Nephron progenitor cell (in vitro differentiated cells): Measurements from ENCODE around the gene TRMU.

ENCODE experiments used
- DNase-seq: peaks from one replicate; pipeline ENCODE4 v3.0.0; 2021
- H3K27ac Mint-ChIP-seq: 2 replicates; pipeline ENCODE4 v1.8.0; 2021; ENCODE audit warnings: mild to moderate bottlenecking, moderate library complexity, mixed read lengths
- H3K27me3 Mint-ChIP-seq: 2 replicates; pipeline ENCODE4 v1.8.0; 2021; ENCODE audit warnings: mild to moderate bottlenecking, low read depth, mixed read lengths; ENCODE audit not compliant: poor library complexity
- H3K36me3 Mint-ChIP-seq: 2 replicates; pipeline ENCODE4 v1.8.0; 2021; ENCODE audit warnings: low read depth, mixed read lengths
- H3K4me1 Mint-ChIP-seq: 2 replicates; pipeline ENCODE4 v1.8.0; 2021; ENCODE audit warnings: mixed read lengths
- H3K4me3 Mint-ChIP-seq: 2 replicates; pipeline ENCODE4 v1.8.0; 2021; ENCODE audit warnings: mild to moderate bottlenecking, moderate library complexity, mixed read lengths
- H3K9me3 Mint-ChIP-seq: 2 replicates; pipeline ENCODE4 v1.8.0; 2021; ENCODE audit warnings: mild to moderate bottlenecking, moderate library complexity, mixed read lengths
- CTCF ChIP-seq: fragments of 200-600 bp; sonication (generic); IDR thresholded peaks from 2 replicates; pipeline ENCODE4 v1.5.0; 2021; ENCODE audit warnings: antibody characterized with exemption

The TRMU gene

GRCh38 chr22:46293577-46294260, 41.8 kb upstream of the TRMU start:
- peaks cover 42% of the 10 kb centered on the region for H3K4me1 Mint-ChIP-seq
- H3K4me3 Mint-ChIP-seq, result no peak overlapping the region
- no peaks in the 10 kb centered on the region for H3K9me3 Mint-ChIP-seq
- H3K36me3 Mint-ChIP-seq, result peaks cover 19% of the 10 kb centered on the region
- no peak for TF ChIP-seq CTCF
- DNase-seq, result no peak
- no peaks in the 10 kb centered on the region for H3K27me3 Mint-ChIP-seq
- H3K27ac Mint-ChIP-seq, result no peak overlapping the region

- TF ChIP-seq CTCF, result no peak
- Mint-ChIP-seq H3K27me3 (no peaks in the 10 kb centered on the region), H3K4me3 (peak overlapping the region; percentile 87), H3K27ac (no peak overlapping the region), H3K4me1 (peaks cover 52% of the 10 kb centered on the region), H3K36me3 (peaks cover 29% of the 10 kb centered on the region), H3K9me3 (no peaks in the 10 kb centered on the region)
- DNase-seq, result no peak
These were observed 40.7 kb upstream of the TRMU start for GRCh38 chr22:46294784-46295183.

- no peak for DNase-seq
These were observed 40.1 kb upstream of the TRMU start for GRCh38 chr22:46295277-46295971.

GRCh38 chr22:46296257-46297150, 39.0 kb upstream of the TRMU start, which contains the start of gene GTSE1:
GTSE1 (plus strand) TSS chr22:46296870; CDS start chr22:46297401, 531 bp downstream.
- peaks cover 41% of the 10 kb centered on the region for H3K36me3 Mint-ChIP-seq
- peak; percentile 96 for DNase-seq
- H3K4me1 Mint-ChIP-seq, result peaks cover 62% of the 10 kb centered on the region
- peak within 1 kb of the TSS; percentile 93 for H3K27ac Mint-ChIP-seq
- H3K9me3 Mint-ChIP-seq, result no peaks in the 10 kb centered on the region
- TF ChIP-seq CTCF, result no peak
- H3K27me3 Mint-ChIP-seq, result no peaks in the 10 kb centered on the region
- H3K4me3 Mint-ChIP-seq, result peak within 1 kb of the TSS; percentile 94

More at GRCh38 chr22:46295277-46295971, 40.1 kb upstream of the TRMU start:
- H3K27me3 Mint-ChIP-seq, result no peaks in the 10 kb centered on the region
- no peak for TF ChIP-seq CTCF
- H3K4me1 Mint-ChIP-seq, result peaks cover 55% of the 10 kb centered on the region
- no peaks in the 10 kb centered on the region for H3K9me3 Mint-ChIP-seq
- H3K4me3 Mint-ChIP-seq, result peak overlapping the region; percentile 87
- H3K36me3 Mint-ChIP-seq, result peaks cover 32% of the 10 kb centered on the region
- no peak overlapping the region for H3K27ac Mint-ChIP-seq

GRCh38 chr22:46297151-46297812, 38.2 kb upstream of the TRMU start:
- no peak for TF ChIP-seq CTCF
- Mint-ChIP-seq H3K9me3 (no peaks in the 10 kb centered on the region), H3K27ac (no peak overlapping the region), H3K27me3 (no peaks in the 10 kb centered on the region), H3K36me3 (peaks cover 39% of the 10 kb centered on the region), H3K4me1 (peaks cover 62% of the 10 kb centered on the region), H3K4me3 (peak overlapping the region; percentile 94)
- peak; percentile 62 for DNase-seq
